Measurements from ENCODE around the gene TRPM5. TPM values are rescaled to one million over a fixed set of nuclear protein-coding genes. Genes with fewer than 3 reads are reported as not detected.

Gene TRPM5
- polyA plus RNA-seq, 1 donor from 2014 or later, result not detected

GRCh38 chr11:2443406-2443805 is 908 bp downstream of the TRPM5 start:
- H3K4me1 Mint-ChIP-seq, result peaks cover 11 to 13% (median 11%) of the 10 kb centered on the region in 3 donors
- H3K36me3 Mint-ChIP-seq, result no peaks in the 10 kb centered on the region
- peaks cover 0 to 5% (median 0%) of the 10 kb centered on the region in 3 donors for H3K9me3 Mint-ChIP-seq
- H3K4me3 Mint-ChIP-seq, result peak overlapping the region; percentile 47 to 66 (median 58)
- peak overlapping the region in 2 of 3 donors; percentile 3 to 64 for H3K27ac Mint-ChIP-seq
- H3K27me3 Mint-ChIP-seq, result no peaks in the 10 kb centered on the region

DNA sequence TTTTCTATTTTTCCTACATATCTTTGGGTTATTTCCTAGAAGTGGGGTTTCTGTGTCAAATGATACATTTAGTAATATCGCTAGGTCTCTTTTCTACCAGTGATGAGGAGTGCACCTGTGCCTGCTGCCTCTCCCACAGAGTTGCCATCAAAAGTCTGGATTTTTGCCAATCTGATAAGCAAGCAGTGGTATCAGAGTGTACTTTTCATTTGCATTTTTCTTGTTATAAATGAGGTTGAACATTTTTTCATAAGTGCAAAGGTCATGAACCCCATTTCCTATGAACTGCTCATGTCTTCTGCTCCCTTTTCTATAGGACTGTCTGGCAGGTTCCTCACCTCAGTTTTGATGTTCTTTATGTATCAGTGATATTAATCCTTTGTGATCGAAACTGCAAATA is 1.7 kb downstream of the TRPM5 start:
- Mint-ChIP-seq H3K27ac (peak overlapping the region in 1 of 3 donors; percentile 23), H3K36me3 (no peaks in the 10 kb centered on the region), H3K9me3 (peaks cover 0 to 5% (median 0%) of the 10 kb centered on the region in 3 donors), H3K27me3 (no peaks in the 10 kb centered on the region), H3K4me3 (peak overlapping the region in 1 of 4 donors; percentile 61), H3K4me1 (peaks cover 7 to 12% (median 9%) of the 10 kb centered on the region in 3 donors)

- Mint-ChIP-seq H3K4me1 (peaks cover 0 to 5% (median 0%) of the 10 kb centered on the region in 3 donors), H3K27ac (no peak overlapping the region), H3K27me3 (peaks cover 2% of the 10 kb centered on the region), H3K4me3 (no peak overlapping the region), H3K36me3 (no peaks in the 10 kb centered on the region), H3K9me3 (peaks cover 0 to 5% (median 0%) of the 10 kb centered on the region in 3 donors)
Observed at GRCh38 chr11:2441171-2441570, 3.1 kb downstream of the TRPM5 start.

- no peaks in the 10 kb centered on the region for H3K36me3 Mint-ChIP-seq
- no peak overlapping the region for H3K27ac Mint-ChIP-seq
- H3K9me3 Mint-ChIP-seq, result peaks cover 0 to 5% (median 0%) of the 10 kb centered on the region in 3 donors
- no peak overlapping the region for H3K4me3 Mint-ChIP-seq
- peaks cover 2% of the 10 kb centered on the region for H3K27me3 Mint-ChIP-seq
- H3K4me1 Mint-ChIP-seq, result peaks cover 0 to 5% (median 0%) of the 10 kb centered on the region in 3 donors
Observed at GRCh38 chr11:2440646-2441045, 3.7 kb downstream of the TRPM5 start.

- Mint-ChIP-seq H3K36me3 (no peaks in the 10 kb centered on the region), H3K9me3 (peaks cover 0 to 5% (median 0%) of the 10 kb centered on the region in 3 donors), H3K4me3 (peak overlapping the region in 1 of 4 donors; percentile 28), H3K4me1 (peaks cover 0 to 5% (median 0%) of the 10 kb centered on the region in 3 donors), H3K27me3 (peaks cover 2% of the 10 kb centered on the region), H3K27ac (no peak overlapping the region)
Observed at GRCh38 chr11:2439820-2440219, 4.5 kb downstream of the TRPM5 start.

DNA sequence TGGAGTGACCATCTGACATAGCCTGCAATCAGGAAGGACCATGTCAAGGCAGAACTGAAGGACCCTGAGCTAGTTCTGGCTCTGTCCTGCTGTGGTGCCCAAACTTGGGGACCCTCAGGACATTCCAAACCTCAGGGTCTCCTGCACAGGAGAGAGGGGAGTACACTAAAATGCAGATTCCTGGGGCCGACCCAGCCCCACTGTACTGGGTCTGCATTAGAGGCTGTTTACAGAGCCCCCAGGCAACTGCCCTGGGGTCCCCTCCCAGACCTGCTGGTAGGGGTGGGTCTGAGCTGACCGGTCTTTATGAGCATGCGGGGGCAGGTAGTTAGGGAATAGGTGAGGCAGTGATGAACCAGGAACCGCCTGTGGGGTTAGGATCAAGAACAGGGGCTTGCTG is 6.8 kb downstream of the TRPM5 start:
- no peak overlapping the region for H3K27ac Mint-ChIP-seq
- H3K9me3 Mint-ChIP-seq, result peaks cover 0 to 5% (median 0%) of the 10 kb centered on the region in 3 donors
- peaks cover 0 to 2% (median 0%) of the 10 kb centered on the region in 3 donors for H3K4me1 Mint-ChIP-seq

DNA sequence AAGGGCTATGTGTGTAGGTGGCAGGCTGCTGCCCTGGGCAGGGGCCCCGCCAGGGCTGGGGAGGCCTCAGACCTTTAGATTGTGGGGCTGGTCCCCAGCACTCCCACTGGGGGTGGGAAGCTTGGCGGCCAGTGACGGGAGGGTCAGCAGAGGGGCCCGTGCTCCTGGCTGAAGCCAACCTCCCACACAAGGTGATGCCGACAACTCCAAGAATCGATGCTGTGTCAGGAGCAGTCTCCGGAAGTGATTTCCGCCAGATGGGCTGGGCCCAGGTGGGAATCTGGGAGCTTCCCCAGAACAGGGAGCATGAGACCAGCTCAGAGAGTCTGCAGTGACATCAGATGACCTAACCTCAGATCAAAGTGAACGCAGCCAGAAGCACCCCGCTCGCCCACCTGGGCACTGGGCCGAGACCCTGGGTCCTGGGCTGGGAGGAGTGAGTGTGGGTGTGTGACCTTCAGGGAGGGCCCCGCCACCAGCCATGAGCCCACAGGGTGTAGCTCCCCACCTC is 7.7 kb downstream of the TRPM5 start:
- H3K27ac Mint-ChIP-seq, result no peak overlapping the region
- H3K27me3 Mint-ChIP-seq, result peaks cover 2% of the 10 kb centered on the region
- no peak overlapping the region for H3K4me3 Mint-ChIP-seq
- H3K36me3 Mint-ChIP-seq, result no peaks in the 10 kb centered on the region
- H3K9me3 Mint-ChIP-seq, result peaks cover 0 to 5% (median 0%) of the 10 kb centered on the region in 3 donors
- no peaks in the 10 kb centered on the region for H3K4me1 Mint-ChIP-seq

More for the DNA sequence above, 6.8 kb downstream of the TRPM5 start:
- no peaks in the 10 kb centered on the region for H3K36me3 Mint-ChIP-seq
- peak overlapping the region in 1 of 4 donors; percentile 20 for H3K4me3 Mint-ChIP-seq
- peaks cover 2% of the 10 kb centered on the region for H3K27me3 Mint-ChIP-seq

- H3K36me3 Mint-ChIP-seq, result no peaks in the 10 kb centered on the region
- peaks cover 0 to 5% (median 0%) of the 10 kb centered on the region in 3 donors for H3K9me3 Mint-ChIP-seq
- no peak overlapping the region for H3K27ac Mint-ChIP-seq
- no peaks in the 10 kb centered on the region for H3K4me1 Mint-ChIP-seq
- peaks cover 2% of the 10 kb centered on the region for H3K27me3 Mint-ChIP-seq
- no peak overlapping the region for H3K4me3 Mint-ChIP-seq
Observed at GRCh38 chr11:2436013-2436520, 8.2 kb downstream of the TRPM5 start.

DNA sequence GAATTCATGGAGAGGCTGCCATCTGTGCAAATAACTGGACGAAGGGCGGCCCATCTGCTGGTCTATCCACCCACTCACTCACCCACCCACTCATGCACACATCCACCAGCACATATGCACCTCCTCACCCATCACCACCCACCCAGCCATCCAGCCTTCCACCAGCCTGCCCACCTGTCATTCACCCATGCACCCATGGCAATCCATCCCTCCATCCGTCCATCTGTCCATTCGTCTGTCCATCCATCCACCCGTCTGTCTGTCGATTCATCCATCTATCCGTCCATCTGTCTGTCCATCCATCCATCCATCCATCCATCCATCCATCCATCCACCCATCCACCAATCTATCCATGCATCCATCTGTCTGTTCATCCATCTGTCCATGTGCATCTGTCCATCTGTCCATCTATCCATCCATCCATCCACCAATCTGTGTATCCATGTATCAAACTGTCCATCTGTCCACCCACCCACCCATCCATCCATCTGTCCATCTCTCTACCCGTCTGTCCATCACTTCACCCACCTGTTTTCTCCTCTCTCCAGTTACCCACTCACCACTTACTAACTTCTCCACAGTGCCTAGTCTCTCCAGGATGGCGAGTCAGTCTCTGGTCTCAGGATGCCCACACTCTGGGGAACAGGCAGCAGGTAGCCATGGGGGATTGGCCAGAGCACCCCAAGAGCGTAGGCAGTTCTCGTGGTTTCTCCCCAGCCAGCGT is 8.9 kb downstream of the TRPM5 start:
- Mint-ChIP-seq H3K27me3 (peaks cover 2% of the 10 kb centered on the region), H3K4me1 (no peaks in the 10 kb centered on the region), H3K36me3 (no peaks in the 10 kb centered on the region), H3K9me3 (peaks cover 0 to 5% (median 0%) of the 10 kb centered on the region in 3 donors), H3K27ac (no peak overlapping the region), H3K4me3 (no peak overlapping the region)

DNA sequence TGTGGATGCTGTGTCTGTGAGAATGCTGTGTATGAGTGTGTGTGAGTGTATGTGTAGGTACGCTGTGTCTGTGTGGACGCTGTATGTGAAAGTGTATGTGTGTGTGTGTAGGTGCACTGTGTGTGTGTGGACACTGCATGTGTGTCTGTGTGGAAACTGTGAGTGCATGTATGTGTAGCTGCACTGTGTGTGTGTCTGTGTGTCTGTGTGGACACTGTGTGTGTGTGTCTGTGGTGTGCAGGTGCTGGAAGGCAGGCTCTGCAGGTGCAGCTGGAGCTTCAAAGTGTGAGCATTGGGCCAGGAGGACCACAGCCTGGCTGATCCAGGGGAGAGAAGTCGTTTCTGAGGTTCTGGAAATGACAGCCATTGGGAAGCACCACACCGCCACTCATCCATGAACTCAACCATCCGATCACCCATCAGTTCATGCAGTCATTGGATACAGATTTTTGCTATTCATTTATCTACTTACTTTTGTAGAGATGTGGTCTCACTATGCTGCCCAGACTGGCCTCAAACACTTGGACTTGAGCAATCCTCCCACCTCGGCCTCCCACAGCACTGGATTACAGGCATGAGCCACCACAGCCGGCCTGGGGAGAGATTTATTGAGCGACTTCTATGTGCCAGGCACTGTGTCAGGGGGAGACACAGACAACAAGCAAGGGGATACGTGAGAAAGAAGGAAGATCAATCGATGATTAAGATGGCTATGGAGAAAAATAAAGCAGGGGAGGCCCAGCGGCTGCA is 9.6 kb downstream of the TRPM5 start:
- peaks cover 2% of the 10 kb centered on the region for H3K27me3 Mint-ChIP-seq
- no peaks in the 10 kb centered on the region for H3K4me1 Mint-ChIP-seq
- peaks cover 0 to 1% (median 0%) of the 10 kb centered on the region in 3 donors for H3K9me3 Mint-ChIP-seq
- no peaks in the 10 kb centered on the region for H3K36me3 Mint-ChIP-seq
- H3K4me3 Mint-ChIP-seq, result no peak overlapping the region
- no peak overlapping the region for H3K27ac Mint-ChIP-seq

GRCh38 chr11:2434008-2434407 is 10.3 kb downstream of the TRPM5 start:
- Mint-ChIP-seq H3K9me3 (no peaks in the 10 kb centered on the region), H3K27ac (no peak overlapping the region), H3K4me3 (no peak overlapping the region), H3K4me1 (no peaks in the 10 kb centered on the region), H3K27me3 (peaks cover 2% of the 10 kb centered on the region), H3K36me3 (no peaks in the 10 kb centered on the region)

DNA sequence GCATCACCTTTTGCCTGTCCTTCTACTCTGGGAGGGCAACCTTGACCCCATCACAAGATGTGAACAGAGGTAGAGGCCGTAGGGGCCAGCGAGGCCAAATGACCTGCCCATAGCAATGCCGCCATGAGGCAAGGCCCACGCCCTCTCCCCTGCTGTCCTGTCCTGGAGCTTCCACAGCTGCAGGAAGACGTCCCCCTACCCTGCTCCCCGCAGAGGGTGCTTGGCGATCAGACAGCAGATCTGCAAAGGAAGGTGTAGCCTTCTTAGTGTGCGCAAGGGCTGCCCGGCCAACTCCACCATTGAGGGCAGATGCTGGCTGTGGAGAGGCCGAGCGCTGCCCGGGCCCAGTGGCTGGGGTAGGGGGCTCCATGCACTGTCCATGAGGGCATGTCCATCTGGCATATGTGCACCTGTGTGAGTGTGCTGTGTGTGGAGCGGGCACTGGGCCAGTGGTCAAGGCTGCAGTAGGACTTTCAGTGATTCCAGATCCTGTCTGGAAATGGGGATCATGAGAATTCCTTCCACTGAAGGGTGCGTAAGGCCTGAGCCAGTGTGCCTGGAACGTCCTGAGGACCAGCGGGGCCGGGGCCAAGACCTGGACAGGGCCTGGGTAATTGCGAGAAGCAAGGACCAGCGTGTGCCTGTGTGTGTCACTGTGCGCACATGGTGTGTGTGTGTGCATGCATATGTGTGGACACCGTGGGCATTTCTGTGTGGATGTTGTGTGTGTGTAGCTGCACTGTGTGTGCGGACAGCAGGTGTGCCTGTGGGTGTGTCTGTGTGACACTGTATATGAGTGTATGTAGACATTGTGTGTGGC is 11.0 kb downstream of the TRPM5 start:
- H3K27ac Mint-ChIP-seq, result no peak overlapping the region
- H3K27me3 Mint-ChIP-seq, result peaks cover 2% of the 10 kb centered on the region
- no peak overlapping the region for H3K4me3 Mint-ChIP-seq
- H3K9me3 Mint-ChIP-seq, result no peaks in the 10 kb centered on the region
- no peaks in the 10 kb centered on the region for H3K36me3 Mint-ChIP-seq
- no peaks in the 10 kb centered on the region for H3K4me1 Mint-ChIP-seq

- no peak overlapping the region for H3K27ac Mint-ChIP-seq
- no peaks in the 10 kb centered on the region for H3K4me1 Mint-ChIP-seq
- H3K36me3 Mint-ChIP-seq, result no peaks in the 10 kb centered on the region
- peaks cover 2% of the 10 kb centered on the region for H3K27me3 Mint-ChIP-seq
- no peak overlapping the region for H3K4me3 Mint-ChIP-seq
- no peaks in the 10 kb centered on the region for H3K9me3 Mint-ChIP-seq
Observed at GRCh38 chr11:2432628-2433071, 11.7 kb downstream of the TRPM5 start.

GRCh38 chr11:2432171-2432621 is 12.1 kb downstream of the TRPM5 start:
- H3K27me3 Mint-ChIP-seq, result no peaks in the 10 kb centered on the region
- no peak overlapping the region for H3K4me3 Mint-ChIP-seq
- H3K36me3 Mint-ChIP-seq, result no peaks in the 10 kb centered on the region
- H3K27ac Mint-ChIP-seq, result no peak overlapping the region
- H3K9me3 Mint-ChIP-seq, result no peaks in the 10 kb centered on the region
- no peaks in the 10 kb centered on the region for H3K4me1 Mint-ChIP-seq
